Measurements from ENCODE around the gene TSHR. TPM values are rescaled to one million over a fixed set of nuclear protein-coding genes. Genes with fewer than 3 reads are reported as not detected.

Gene TSHR
- total RNA-seq, 1 donor from 2014 or later, result not detected

DNA sequence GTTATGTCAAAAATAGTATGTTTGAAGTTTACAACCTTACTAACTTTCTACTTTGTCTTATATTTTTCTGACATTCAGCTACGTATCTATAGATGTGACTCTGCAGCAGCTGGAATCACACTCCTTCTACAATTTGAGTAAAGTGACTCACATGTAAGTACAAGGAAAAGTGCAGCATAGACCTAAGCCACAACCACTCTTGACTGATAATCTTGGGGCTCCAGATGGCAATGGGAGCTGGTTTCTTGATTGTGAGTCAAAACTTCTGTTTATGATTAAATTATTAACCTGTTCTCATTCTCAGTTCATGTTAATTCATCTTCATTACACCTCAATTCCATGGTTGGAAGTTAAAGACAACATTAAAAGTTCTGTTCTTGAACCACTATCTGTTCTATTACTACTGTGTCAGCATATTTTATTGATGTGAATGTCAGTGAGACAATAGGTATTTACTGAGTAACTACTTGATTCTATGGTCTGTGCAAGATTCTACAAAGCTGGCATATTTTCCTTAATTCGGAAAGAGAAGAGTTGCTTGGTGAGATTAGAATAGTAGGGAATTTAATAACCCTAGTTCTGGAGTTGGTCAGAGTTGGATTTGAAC lies 112.9 kb downstream of the TSHR start:
- ATAC-seq (ENCODE audit: low read depth), result no peak
- H3K27me3 Mint-ChIP-seq, result peaks cover 2% of the 10 kb centered on the region
- H3K4me1 Mint-ChIP-seq, result no peaks in the 10 kb centered on the region
- POLR2A ChIA-PET, result no interaction called here
- peaks cover 8% of the 10 kb centered on the region for H3K9me3 Mint-ChIP-seq
- no peak overlapping the region for H3K4me3 Mint-ChIP-seq
- peaks cover 1% of the 10 kb centered on the region for H3K36me3 Mint-ChIP-seq (ENCODE audit: low read depth)
- CTCF ChIA-PET, result no interaction called here
- H3K27ac Mint-ChIP-seq, result no peak overlapping the region
- TF ChIP-seq, protein P1, sequence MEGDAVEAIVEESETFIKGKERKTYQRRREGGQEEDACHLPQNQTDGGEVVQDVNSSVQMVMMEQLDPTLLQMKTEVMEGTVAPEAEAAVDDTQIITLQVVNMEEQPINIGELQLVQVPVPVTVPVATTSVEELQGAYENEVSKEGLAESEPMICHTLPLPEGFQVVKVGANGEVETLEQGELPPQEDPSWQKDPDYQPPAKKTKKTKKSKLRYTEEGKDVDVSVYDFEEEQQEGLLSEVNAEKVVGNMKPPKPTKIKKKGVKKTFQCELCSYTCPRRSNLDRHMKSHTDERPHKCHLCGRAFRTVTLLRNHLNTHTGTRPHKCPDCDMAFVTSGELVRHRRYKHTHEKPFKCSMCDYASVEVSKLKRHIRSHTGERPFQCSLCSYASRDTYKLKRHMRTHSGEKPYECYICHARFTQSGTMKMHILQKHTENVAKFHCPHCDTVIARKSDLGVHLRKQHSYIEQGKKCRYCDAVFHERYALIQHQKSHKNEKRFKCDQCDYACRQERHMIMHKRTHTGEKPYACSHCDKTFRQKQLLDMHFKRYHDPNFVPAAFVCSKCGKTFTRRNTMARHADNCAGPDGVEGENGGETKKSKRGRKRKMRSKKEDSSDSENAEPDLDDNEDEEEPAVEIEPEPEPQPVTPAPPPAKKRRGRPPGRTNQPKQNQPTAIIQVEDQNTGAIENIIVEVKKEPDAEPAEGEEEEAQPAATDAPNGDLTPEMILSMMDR (IDR thresholded peaks at IDR 0.05), result no peak
- no peak for DNase-seq
- intact Hi-C loops (cut with micrococcal nuclease), result no loop called here

DNA sequence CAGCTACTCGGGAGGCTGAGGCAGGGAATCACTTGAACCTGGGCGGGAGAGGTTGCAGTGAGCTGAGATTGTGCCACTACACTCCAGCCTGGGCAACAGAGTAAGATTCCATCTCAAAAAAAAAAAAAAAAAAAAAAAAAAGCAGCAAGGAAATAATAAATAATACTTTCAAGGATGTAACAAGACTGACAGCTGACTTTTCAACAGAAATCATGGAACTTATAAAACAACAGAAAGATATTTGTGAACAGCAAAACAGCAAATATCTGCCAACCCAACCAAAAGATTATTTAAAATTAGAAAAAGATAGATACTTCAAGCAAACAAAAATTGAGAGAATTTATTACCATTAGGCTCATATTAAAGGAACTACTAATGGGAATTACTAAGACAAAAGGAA lies 115.1 kb downstream of the TSHR start:
- Mint-ChIP-seq H3K27me3 (peaks cover 2% of the 10 kb centered on the region), H3K4me3 (no peak overlapping the region), H3K36me3 (ENCODE audit: low read depth) (peaks cover 1% of the 10 kb centered on the region), H3K27ac (no peak overlapping the region), H3K9me3 (peaks cover 8% of the 10 kb centered on the region), H3K4me1 (no peaks in the 10 kb centered on the region)
- no peak for ATAC-seq (ENCODE audit: low read depth)
- ChIA-PET POLR2A (no interaction called here), CTCF (no interaction called here)
- TF ChIP-seq, protein P1 (IDR thresholded peaks at IDR 0.05), result no peak
- DNase-seq, result no peak
- intact Hi-C loops (cut with micrococcal nuclease), result no loop called here

DNA sequence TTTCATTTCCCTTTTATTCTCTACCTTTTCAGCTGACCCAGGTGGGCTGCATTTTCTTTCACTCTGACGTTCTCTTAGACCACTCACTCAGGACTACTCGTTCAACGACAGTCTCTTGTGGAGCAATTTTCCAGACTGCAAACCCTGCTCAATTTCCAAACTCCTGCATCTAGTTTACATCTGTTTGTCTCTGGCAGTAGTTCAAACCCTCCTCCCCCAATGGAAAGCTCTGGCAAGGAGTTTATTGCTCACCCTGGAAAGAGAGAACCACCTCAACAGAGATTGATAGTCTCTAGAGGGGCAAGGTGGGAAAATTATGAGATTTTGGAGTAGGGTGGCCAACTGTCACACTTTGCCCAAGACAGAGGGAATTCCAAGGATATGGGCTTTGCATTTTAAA lies 130.2 kb downstream of the TSHR start:
- no peak for DNase-seq
- TF ChIP-seq, protein P1 (IDR thresholded peaks at IDR 0.05), result no peak
- Mint-ChIP-seq H3K27me3 (no peaks in the 10 kb centered on the region), H3K4me1 (no peaks in the 10 kb centered on the region), H3K9me3 (peaks cover 3% of the 10 kb centered on the region), H3K4me3 (no peak overlapping the region), H3K27ac (no peak overlapping the region), H3K36me3 (ENCODE audit: low read depth) (no peaks in the 10 kb centered on the region)
- ChIA-PET CTCF (no interaction called here), POLR2A (no interaction called here)
- ATAC-seq (ENCODE audit: low read depth), result no peak
- intact Hi-C loops (cut with micrococcal nuclease), result no loop called here

DNA sequence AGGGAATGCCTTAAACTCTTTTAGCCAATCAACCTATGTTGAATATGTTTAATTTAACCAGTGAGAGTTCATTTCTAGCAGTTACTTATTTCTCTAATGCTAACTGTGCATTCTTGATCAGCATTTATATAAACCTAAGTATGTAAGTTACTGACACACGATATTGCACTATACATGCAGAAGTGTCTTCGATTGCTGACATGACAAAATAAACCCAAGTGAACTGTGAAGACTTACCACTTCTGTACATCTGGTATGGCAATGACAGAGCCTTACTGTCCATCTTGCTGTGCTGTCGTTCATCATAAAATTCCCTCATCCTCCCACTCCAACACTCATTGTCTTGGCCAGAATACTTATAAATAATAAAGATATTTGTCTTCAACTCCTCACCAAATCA lies 131.8 kb downstream of the TSHR start:
- ChIA-PET POLR2A (no interaction called here), CTCF (no interaction called here)
- H3K4me3 Mint-ChIP-seq, result no peak overlapping the region
- H3K27ac Mint-ChIP-seq, result no peak overlapping the region
- H3K9me3 Mint-ChIP-seq, result peaks cover 3% of the 10 kb centered on the region
- ATAC-seq (ENCODE audit: low read depth), result no peak
- no peaks in the 10 kb centered on the region for H3K36me3 Mint-ChIP-seq (ENCODE audit: low read depth)
- DNase-seq, result no peak
- H3K27me3 Mint-ChIP-seq, result no peaks in the 10 kb centered on the region
- H3K4me1 Mint-ChIP-seq, result no peaks in the 10 kb centered on the region
- TF ChIP-seq, protein P1 (IDR thresholded peaks at IDR 0.05), result no peak
- intact Hi-C loops (cut with micrococcal nuclease), result no loop called here

DNA sequence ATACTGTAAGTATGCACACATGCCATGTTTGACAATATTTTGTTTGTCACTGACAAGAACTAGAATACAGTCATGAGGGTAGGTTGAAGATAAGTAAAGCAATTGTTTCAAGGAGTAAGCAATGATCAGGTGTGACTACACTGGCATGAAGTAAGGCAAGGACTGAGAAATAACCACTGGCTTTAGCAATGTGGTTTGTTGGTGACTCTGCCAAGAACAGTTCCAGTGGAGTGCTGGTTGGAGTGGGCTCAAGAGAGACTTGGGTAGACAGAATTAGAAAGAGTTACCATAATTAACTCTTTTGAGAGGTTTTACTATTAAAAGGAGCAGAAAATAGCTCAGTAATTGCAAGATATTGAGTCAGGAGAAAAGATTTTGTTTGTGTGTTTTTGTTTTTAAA lies 135.7 kb downstream of the TSHR start:
- TF ChIP-seq, protein P1 (IDR thresholded peaks at IDR 0.05), result no peak
- CTCF ChIA-PET, result no interaction called here
- Mint-ChIP-seq H3K4me1 (no peaks in the 10 kb centered on the region), H3K4me3 (no peak overlapping the region), H3K9me3 (no peaks in the 10 kb centered on the region), H3K27me3 (no peaks in the 10 kb centered on the region), H3K36me3 (ENCODE audit: low read depth) (no peaks in the 10 kb centered on the region), H3K27ac (no peak overlapping the region)
- ATAC-seq (ENCODE audit: low read depth) (no peak), DNase-seq (no peak)
- intact Hi-C loops (cut with micrococcal nuclease), result no loop called here
- POLR2A ChIA-PET, result no interaction called here
